Bone marrow (tissue), 2 donors: Measurements from ENCODE around the gene ZFHX3.

Experiments
- DNase-seq, 2 donors: peaks; one replicate each; lab custom pipeline; 2025; lab: John Stamatoyannopoulos, UW

Gene ZFHX3

GRCh38 chr16:72825912-72826621 is 221.9 kb downstream of the ZFHX3 start:
- no peak for DNase-seq

GRCh38 chr16:72824761-72825160 is 223.2 kb downstream of the ZFHX3 start:
- DNase-seq = no peak

DNA sequence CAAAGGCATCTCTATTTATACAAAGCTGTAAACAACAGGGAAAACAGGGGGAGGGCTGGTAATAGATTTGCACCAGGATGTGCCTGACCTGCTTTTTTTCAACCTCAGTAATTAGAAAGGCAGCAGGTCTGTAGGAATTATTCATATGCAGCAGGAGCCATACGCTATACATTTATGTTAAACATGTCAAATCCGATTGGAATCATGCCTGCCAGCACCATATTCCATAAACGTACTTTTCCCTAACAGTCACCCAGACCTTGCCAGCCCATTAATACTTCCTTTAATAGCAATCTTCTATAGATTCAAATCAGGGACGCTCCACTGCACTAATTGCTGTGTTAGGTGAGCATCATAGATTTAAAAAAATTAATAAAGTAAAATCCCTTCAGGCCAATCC is 223.9 kb downstream of the ZFHX3 start:
- no peak for DNase-seq

DNA sequence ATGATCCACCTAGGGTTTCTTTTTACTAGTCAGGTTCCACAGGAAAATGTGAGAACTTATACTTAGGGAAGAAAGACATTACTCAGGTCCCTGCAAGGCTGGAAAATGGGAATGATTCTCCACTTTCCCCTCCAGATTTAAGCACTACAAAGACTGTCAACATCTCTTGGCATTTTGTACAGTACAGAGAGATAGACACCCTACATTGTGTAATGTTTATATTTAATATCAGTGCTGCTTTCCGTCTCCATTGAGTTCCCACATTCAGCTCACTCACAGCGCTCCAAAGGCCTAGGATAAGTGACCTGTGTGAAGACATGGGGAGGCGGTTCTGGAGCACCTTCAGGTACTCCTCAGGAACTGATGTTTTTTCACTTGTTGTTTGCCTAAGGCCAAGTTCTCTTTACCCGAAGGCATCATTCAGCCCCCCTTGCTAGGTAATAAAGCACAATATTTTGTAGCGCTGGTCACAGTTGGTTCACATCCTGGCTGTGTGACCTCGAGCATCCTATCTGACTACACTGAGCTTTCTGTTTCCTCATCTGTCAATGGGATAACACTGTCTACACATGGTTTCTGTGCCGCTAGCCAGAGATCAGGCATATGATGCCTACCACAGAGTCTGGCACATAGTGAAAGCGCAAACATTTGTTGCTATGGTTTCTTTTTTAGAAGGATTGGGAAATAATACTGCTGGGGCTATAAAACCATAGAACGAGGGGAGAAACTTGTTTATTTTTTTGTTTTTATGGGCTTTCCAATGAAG is 226.6 kb downstream of the ZFHX3 start:
- DNase-seq = no peak

GRCh38 chr16:72819345-72819744 is 228.6 kb downstream of the ZFHX3 start:
- no peak for DNase-seq

- no peak for DNase-seq
Measured at GRCh38 chr16:72818236-72818845, 229.6 kb downstream of the ZFHX3 start.

DNA sequence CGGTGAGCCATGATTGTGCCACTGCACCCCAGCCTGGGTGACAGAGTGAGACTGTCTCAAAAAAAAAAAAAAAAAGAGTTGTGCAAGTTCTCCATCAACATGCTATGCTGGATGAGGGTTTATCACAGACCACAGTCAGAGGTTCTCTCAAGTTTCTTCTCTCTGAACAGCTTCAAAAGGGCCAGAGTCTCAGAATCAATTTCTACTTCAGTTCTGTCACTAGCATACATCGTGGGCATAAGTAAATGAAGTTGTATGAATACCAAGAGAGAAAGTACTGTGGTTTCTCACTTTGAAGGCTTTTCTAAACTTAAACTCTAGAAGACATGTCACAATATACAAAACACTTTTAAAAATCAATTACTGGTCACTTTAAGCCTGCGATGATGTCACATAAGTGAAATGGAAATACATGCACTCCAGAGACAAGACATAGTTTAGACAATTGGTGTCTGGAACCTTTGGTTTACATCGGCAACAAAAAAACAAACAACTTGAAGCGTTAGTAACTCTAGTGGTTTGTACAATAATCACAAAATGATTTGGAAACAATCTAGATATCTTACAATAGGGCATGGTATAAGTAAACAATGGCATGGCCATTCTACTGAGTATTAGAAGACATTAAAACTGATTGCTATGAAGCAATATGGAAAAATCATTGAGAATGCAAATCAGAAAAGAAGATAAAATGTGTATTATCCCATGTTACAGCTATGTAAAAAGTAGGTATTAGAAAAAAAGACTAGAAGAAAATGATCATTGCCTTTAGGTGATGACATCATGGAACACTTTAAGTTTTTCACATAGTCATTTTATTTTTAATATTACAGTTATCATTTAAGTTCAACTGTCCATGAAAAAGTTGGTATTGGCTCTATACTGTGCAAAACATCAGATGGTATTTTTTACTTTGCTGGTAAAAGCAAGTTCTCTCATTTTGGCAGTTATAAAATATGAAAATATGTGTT is 232.3 kb downstream of the ZFHX3 start:
- DNase-seq = no peak

DNA sequence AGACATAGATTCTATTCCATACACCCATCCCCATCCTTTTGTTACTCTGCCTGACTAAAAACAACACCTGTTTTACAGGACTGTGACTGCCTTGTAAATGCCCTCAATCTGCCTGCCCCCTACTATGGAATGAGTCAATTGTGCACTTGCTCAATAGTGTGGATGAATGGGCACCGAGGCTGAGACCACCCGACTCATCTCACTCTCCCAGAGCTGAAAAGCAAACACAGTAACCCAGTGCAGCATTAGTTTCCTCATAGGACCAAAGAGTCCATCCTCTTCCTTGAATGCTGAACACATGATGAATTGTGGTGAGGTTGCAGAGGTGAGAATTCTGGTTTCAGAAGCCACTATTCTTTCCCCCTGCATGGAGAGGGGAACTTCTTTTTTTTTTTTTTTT is 233.7 kb downstream of the ZFHX3 start:
- DNase-seq = no peak

- DNase-seq = no peak
Measured at GRCh38 chr16:72812672-72813071, 235.3 kb downstream of the ZFHX3 start.

- no peak for DNase-seq
Measured at GRCh38 chr16:72811876-72812275, 236.1 kb downstream of the ZFHX3 start.

GRCh38 chr16:72811188-72811720 is 236.7 kb downstream of the ZFHX3 start:
- DNase-seq = no peak

- no peak for DNase-seq
Measured at GRCh38 chr16:72810480-72810879, 237.4 kb downstream of the ZFHX3 start.

DNA sequence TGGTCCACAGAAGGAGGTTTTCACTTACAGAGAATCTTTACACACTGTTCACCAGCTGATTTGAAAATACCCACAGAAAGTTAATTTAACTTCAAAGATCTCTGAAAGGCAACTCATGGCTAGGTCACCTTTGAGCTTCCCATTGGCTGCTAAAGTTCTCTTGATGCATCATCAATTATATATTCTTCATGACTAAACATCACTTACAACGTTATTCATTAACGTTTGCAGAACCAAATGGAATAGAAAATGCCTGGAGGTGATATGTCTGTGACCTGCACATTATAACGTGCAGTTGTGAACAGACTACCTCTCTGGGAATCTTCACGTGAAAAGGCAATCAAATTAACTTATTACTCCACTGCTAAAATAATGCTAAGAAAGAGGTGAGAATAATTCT is 238.5 kb downstream of the ZFHX3 start:
- no peak for DNase-seq

GRCh38 chr16:72808754-72809153 is 239.2 kb downstream of the ZFHX3 start:
- no peak for DNase-seq

GRCh38 chr16:72807245-72807644 is 240.7 kb downstream of the ZFHX3 start:
- DNase-seq = no peak

GRCh38 chr16:72805486-72805885 is 242.4 kb downstream of the ZFHX3 start:
- no peak for DNase-seq

GRCh38 chr16:72800524-72801161 is 247.3 kb downstream of the ZFHX3 start:
- no peak for DNase-seq

DNA sequence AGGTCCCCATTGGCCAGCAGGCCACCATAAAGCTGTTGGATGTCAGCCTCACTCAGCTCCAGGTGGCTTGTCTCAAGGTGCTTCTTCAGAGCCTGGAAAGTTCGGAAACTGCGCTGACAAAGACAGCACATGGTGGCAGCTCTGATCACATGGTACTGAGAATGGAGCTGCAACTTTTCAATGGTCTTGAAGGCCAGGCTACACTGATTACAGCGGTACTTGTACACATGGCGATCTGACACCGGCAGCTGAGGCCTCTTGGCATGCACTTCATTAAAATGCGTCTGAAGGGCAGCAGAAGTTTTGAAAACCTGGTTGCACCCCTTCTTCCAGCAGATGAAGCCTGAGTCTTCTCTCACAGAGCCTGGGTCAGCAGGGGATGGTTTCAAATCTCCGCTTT is 249.7 kb downstream of the ZFHX3 start:
- no peak for DNase-seq

DNA sequence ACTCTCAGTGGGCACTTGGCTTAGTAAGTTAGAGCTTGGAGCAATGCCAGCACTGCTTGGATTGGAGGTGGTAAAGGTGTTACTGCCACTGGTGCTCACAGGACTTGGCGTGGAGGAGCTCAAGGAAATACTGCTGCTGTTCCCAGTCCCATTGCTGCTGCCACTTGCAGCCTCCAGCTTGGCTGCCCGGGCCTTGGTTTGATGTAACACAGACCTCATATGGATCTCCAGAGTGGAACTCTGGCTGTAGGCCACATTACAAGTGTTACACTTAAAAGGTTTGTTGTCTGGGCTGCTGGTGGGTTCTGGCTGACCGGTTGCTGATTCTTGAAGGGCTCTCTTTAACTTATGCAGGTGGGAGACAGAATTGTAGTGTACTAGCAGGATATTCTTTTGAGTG is 250.3 kb downstream of the ZFHX3 start:
- no peak for DNase-seq

GRCh38 chr16:72796222-72796621 is 251.7 kb downstream of the ZFHX3 start:
- no peak for DNase-seq

DNA sequence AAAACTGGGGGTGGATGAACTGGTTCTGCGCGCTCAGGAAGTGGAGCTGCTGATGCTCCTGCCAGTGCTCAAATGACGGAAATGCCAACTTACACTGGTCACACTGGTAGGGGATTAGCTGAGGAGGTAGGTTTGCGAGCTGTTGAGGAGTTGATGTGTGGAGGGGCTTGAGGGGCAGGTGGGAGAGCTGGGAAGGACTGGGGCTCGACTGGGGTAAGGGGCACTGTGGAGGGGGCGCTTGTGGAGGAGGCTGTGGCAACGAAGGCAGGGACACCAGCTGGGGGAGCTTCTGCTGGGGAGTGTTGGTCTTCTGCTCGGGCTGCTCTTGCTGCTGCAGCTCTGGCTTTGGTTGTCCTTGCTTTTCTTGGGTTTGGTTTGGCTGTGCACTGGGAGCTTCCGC is 252.9 kb downstream of the ZFHX3 start:
- no peak for DNase-seq
